SK-MEL-5 (cell line): ENCODE measurements around the gene POLR1D. TPM values are rescaled to one million over a fixed set of nuclear protein-coding genes. Genes with fewer than 3 reads are reported as not detected.

ENCODE experiments used
- DNase-seq: peaks from one replicate; pipeline ENCODE4 v3.0.0-alpha.2; 2016; ENCODE audit warnings: low read depth, low spot score
- in situ Hi-C: cut with HindIII; loops from 2 replicates; pipeline ENCODE4 v1.10.0; 2016; ENCODE audit warnings: low sequenced_read_pairs, high pct_unique_total_duplicates, low pct_unique_long_range_greater_than_20kb
- polyA plus RNA-seq, 2 experiments: library from polyadenylated mRNA; depleted of rRNA; stranded (reverse); fragments of >200 nt; gene quantifications; 2 replicates each; pipeline ENCODE4 v1.2.3, GENCODE V29; 2015
- total RNA-seq: library from RNA; depleted of rRNA; stranded (reverse); fragments of >200 nt; shearing (Covaris generic); gene quantifications from 2 replicates; pipeline ENCODE4 v1.2.3, GENCODE V29; 2014; rRNA removed

Gene POLR1D
- total RNA-seq: 205 and 213 TPM in 2 replicates
- 164 and 172 TPM in 2 replicates for polyA plus RNA-seq (2015; cell fraction: cytosol; rRNA removed)
- 91.1 and 96.5 TPM in 2 replicates for polyA plus RNA-seq (2015; cell fraction: nucleus; rRNA removed)

GRCh38 chr13:27621366-27622101 is at the start of gene POLR1D:
TSS of gene POLR1D (plus strand) at chr13:27621892. CDS start at chr13:27621984, 92 bp downstream.
- in situ Hi-C loops: no loop called here
- peak; percentile 75 for DNase-seq

GRCh38 chr13:27572234-27572901 is 49.3 kb upstream of the POLR1D start:
- in situ Hi-C loops: no loop called here

GRCh38 chr13:27573265-27573664 is 48.4 kb upstream of the POLR1D start:
- peak; percentile 6 for DNase-seq
- in situ Hi-C loops: no loop called here

More at GRCh38 chr13:27572234-27572901, 49.3 kb upstream of the POLR1D start:
- DNase-seq: no peak

GRCh38 chr13:27574661-27575060 is 47.0 kb upstream of the POLR1D start:
- in situ Hi-C loops: no loop called here
- DNase-seq: no peak

- DNase-seq: peak; percentile 83
- in situ Hi-C loops: no loop called here
Measured at GRCh38 chr13:27578121-27579030, 43.3 kb upstream of the POLR1D start.

- DNase-seq: no peak
- in situ Hi-C loops: no loop called here
Measured at GRCh38 chr13:27583645-27584044, 38.0 kb upstream of the POLR1D start.

- in situ Hi-C loops: no loop called here
- no peak for DNase-seq
Measured at GRCh38 chr13:27587095-27587746, 34.5 kb upstream of the POLR1D start.

- no peak for DNase-seq
- in situ Hi-C loops: no loop called here
Measured at GRCh38 chr13:27588405-27588804, 33.3 kb upstream of the POLR1D start.

- in situ Hi-C loops: no loop called here
- DNase-seq: no peak
Measured at GRCh38 chr13:27592865-27593264, 28.8 kb upstream of the POLR1D start.

GRCh38 chr13:27593267-27593666 is 28.4 kb upstream of the POLR1D start:
- no peak for DNase-seq
- in situ Hi-C loops: no loop called here

- in situ Hi-C loops: no loop called here
Measured at GRCh38 chr13:27595055-27595811, 26.5 kb upstream of the POLR1D start.

GRCh38 chr13:27599096-27599495 is 22.6 kb upstream of the POLR1D start:
- peak; percentile 81 for DNase-seq
- in situ Hi-C loops: no loop called here

More at GRCh38 chr13:27595055-27595811, 26.5 kb upstream of the POLR1D start:
- no peak for DNase-seq

GRCh38 chr13:27599845-27600553 is 21.7 kb upstream of the POLR1D start:
- peak; percentile 55 for DNase-seq
- in situ Hi-C loops: no loop called here

- in situ Hi-C loops: no loop called here
- DNase-seq: no peak
Measured at GRCh38 chr13:27600711-27601110, 21.0 kb upstream of the POLR1D start.

- in situ Hi-C loops: no loop called here
- DNase-seq: no peak
Measured at GRCh38 chr13:27601208-27601607, 20.5 kb upstream of the POLR1D start.

GRCh38 chr13:27601803-27602202 is 19.9 kb upstream of the POLR1D start:
- DNase-seq: no peak
- in situ Hi-C loops: no loop called here
